DND-41 (cell line): ENCODE results near the gene ADH1C.

ENCODE experiments used
- ATAC-seq: fragments of 200-7000 bp; cut with Tn5 transposase; 3 replicates; pipeline ENCODE4 v1.9.1; 2021; ENCODE audit warnings: low read depth; ENCODE audit not compliant: insufficient read depth
- DNase-seq: peaks from one replicate; pipeline ENCODE4 v3.0.0-alpha.2; 2020
- H2AFZ ChIP-seq: 2 replicates; pipeline ENCODE4 v1.6.0; 2012; ENCODE audit warnings: low read depth, low read length
- H3K27ac ChIP-seq: 2 replicates; pipeline ENCODE4 v1.5.1; 2012; ENCODE audit warnings: low read length, inconsistent platforms
- H3K27me3 ChIP-seq: fragments of 200-600 bp; sonication (generic); 2 replicates; pipeline ENCODE4 v1.6.0; 2012; ENCODE audit warnings: low read length, mild to moderate bottlenecking, inconsistent platforms; ENCODE audit not compliant: insufficient read depth, poor library complexity
- H3K36me3 ChIP-seq: 2 replicates; pipeline ENCODE4 v1.5.1; 2012; ENCODE audit warnings: low read length, inconsistent platforms; ENCODE audit not compliant: insufficient read depth
- H3K4me1 ChIP-seq: 2 replicates; pipeline ENCODE4 v1.5.1; 2012; ENCODE audit warnings: mild to moderate bottlenecking, low read length; ENCODE audit not compliant: insufficient read depth
- H3K4me2 ChIP-seq: 2 replicates; pipeline ENCODE4 v1.6.0; 2012; ENCODE audit warnings: mild to moderate bottlenecking, moderate library complexity, low read length, inconsistent platforms; ENCODE audit not compliant: insufficient read depth
- H3K4me3 ChIP-seq, 2 experiments: fragments of 200-600 bp in 1 of 2; shearing (Covaris generic) in 1 of 2; 2 replicates each; pipeline ENCODE4 v1.5.1; 2012 to 2016; ENCODE audit warnings: inconsistent platforms in 2 of 2, low read length in 2 of 2, mild to moderate bottlenecking in 2 of 2, low read depth in 1 of 2, moderate library complexity in 1 of 2
- H3K79me2 ChIP-seq: 2 replicates; pipeline ENCODE4 v1.6.0; 2012; ENCODE audit warnings: low read length, inconsistent platforms; ENCODE audit not compliant: insufficient read depth
- H3K9ac ChIP-seq: 2 replicates; pipeline ENCODE4 v1.6.0; 2012; ENCODE audit warnings: low read depth, mild to moderate bottlenecking, inconsistent platforms, low read length, moderate library complexity
- H3K9me3 ChIP-seq: 2 replicates; pipeline ENCODE4 v1.5.1; 2012; ENCODE audit warnings: low read length, moderate library complexity, mild to moderate bottlenecking, inconsistent platforms; ENCODE audit not compliant: insufficient read depth, severe bottlenecking
- H4K20me1 ChIP-seq: 2 replicates; pipeline ENCODE4 v1.6.0; 2012; ENCODE audit warnings: low read length; ENCODE audit not compliant: insufficient read depth
- CTCF ChIP-seq: IDR thresholded peaks from 2 replicates; pipeline ENCODE4 v1.5.1; 2012; ENCODE audit warnings: borderline replicate concordance, low read length, moderate library complexity, mild to moderate bottlenecking; ENCODE audit not compliant: poor library complexity, severe bottlenecking; ENCODE audit errors: extremely low read depth
- EZH2 ChIP-seq: IDR thresholded peaks from 3 replicates; pipeline ENCODE4 v1.6.1; 2012; ENCODE audit warnings: borderline replicate concordance, low read depth, mild to moderate bottlenecking, moderate library complexity, low read length, inconsistent platforms; ENCODE audit not compliant: severe bottlenecking

Gene ADH1C

GRCh38 chr4:99314211-99314610 lies 38.3 kb downstream of the ADH1C start:
- H3K9ac ChIP-seq: no peak overlapping the region
- H2AFZ ChIP-seq: no peak overlapping the region
- H3K4me1 ChIP-seq: no peaks in the 10 kb centered on the region
- TF ChIP-seq EZH2 (no peak), CTCF (no peak)
- H3K79me2 ChIP-seq: no peaks in the 10 kb centered on the region
- no peak overlapping the region for H3K4me2 ChIP-seq
- ATAC-seq (no peak), DNase-seq (no peak)
- H3K36me3 ChIP-seq: no peaks in the 10 kb centered on the region
- H3K27me3 ChIP-seq: no peaks in the 10 kb centered on the region
- no peak overlapping the region for H3K4me3 ChIP-seq
- no peak overlapping the region for H3K27ac ChIP-seq
- no peaks in the 10 kb centered on the region for H3K9me3 ChIP-seq
- H4K20me1 ChIP-seq: no peaks in the 10 kb centered on the region

DNA sequence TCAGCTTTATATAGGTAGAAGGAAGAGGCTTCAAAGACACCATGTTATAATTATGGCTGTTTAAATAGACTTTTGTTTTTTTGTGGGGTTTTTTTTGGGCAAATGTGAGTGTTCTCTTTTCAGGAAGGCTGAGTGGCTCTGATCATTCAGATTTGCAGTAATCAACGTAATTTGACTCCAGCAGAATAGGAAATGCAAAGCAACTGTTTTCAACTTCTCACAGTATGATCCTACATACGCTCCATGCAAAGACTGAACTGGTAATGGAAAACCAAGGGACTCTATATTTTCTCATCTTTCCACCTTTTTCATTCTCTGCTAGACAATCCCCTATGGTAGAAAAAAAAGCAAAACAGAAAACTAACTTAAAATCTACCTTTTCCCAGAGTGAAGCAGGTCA lies 42.2 kb downstream of the ADH1C start:
- DNase-seq: no peak
- ATAC-seq: no peak
- H3K4me1 ChIP-seq: no peaks in the 10 kb centered on the region
- no peaks in the 10 kb centered on the region for H3K36me3 ChIP-seq
- no peak overlapping the region for H2AFZ ChIP-seq
- no peaks in the 10 kb centered on the region for H4K20me1 ChIP-seq
- H3K4me2 ChIP-seq: no peak overlapping the region
- H3K27me3 ChIP-seq: no peaks in the 10 kb centered on the region
- H3K9ac ChIP-seq: no peak overlapping the region
- TF ChIP-seq EZH2 (no peak), CTCF (no peak)
- no peak overlapping the region for H3K27ac ChIP-seq
- no peak overlapping the region for H3K4me3 ChIP-seq
- H3K9me3 ChIP-seq: no peaks in the 10 kb centered on the region
- no peaks in the 10 kb centered on the region for H3K79me2 ChIP-seq

GRCh38 chr4:99305638-99306400 lies 46.7 kb downstream of the ADH1C start:
- H3K27ac ChIP-seq: no peak overlapping the region
- no peak overlapping the region for H3K4me3 ChIP-seq
- H2AFZ ChIP-seq: no peak overlapping the region
- no peak overlapping the region for H3K9ac ChIP-seq
- no peaks in the 10 kb centered on the region for H3K4me1 ChIP-seq
- no peak for TF ChIP-seq EZH2
- TF ChIP-seq CTCF: no peak
- no peaks in the 10 kb centered on the region for H3K27me3 ChIP-seq
- no peaks in the 10 kb centered on the region for H3K36me3 ChIP-seq
- no peaks in the 10 kb centered on the region for H3K9me3 ChIP-seq
- no peaks in the 10 kb centered on the region for H3K79me2 ChIP-seq
- DNase-seq (no peak), ATAC-seq (no peak)
- no peaks in the 10 kb centered on the region for H4K20me1 ChIP-seq
- no peak overlapping the region for H3K4me2 ChIP-seq
